HepG2 (cell line): Measurements from ENCODE around the gene TEAD1. TPM values are rescaled to one million over a fixed set of nuclear protein-coding genes. Genes with fewer than 3 reads are reported as not detected.

ENCODE experiments used
- ATAC-seq: fragments of 200-7000 bp; cut with Tn5 transposase; 3 replicates; pipeline ENCODE4 v1.9.1; 2020; ENCODE audit warnings: mild to moderate bottlenecking, moderate library complexity
- BruUV-seq: library from RNA; stranded (reverse); fragments of 400-500 nt; replicated peaks from 2 replicates; lab custom pipeline; 2021; lab: Mats Ljungman, UMichigan
- CTCF ChIA-PET: fragments of 300-600 bp; formaldehyde crosslinking; extraction: SDS; loops from one replicate; lab custom pipeline; 2021; ENCODE audit warnings: low total read pairs, inconsistent platforms, low intra/inter-chr PET ratio; lab: Yijun Ruan, JAX
- POLR2A ChIA-PET: fragments of 350-600 bp; sonication (Branson Sonifier 250); formaldehyde crosslinking; loops from one replicate; lab custom pipeline; 2020; ENCODE audit warnings: antibody characterized with exemption, inconsistent platforms; lab: Yijun Ruan, JAX
- DNase-seq: peaks from one replicate; pipeline ENCODE4 v3.0.0-alpha.2; 2015; ENCODE audit warnings: low spot score
- FAIRE-seq: peaks from 3 replicates; lab custom pipeline; 2011; peaks lifted over from hg19 to GRCh38; lab: Jason Lieb, UNC
- H2AFZ ChIP-seq: one replicate; pipeline ENCODE4 v1.6.1; 2011; ENCODE audit warnings: low read length, inconsistent platforms
- H3K27ac ChIP-seq: fragments of 300-600 bp; 3 replicates; pipeline ENCODE4 v1.8.0; 2011; ENCODE audit warnings: mixed run types, mild to moderate bottlenecking, mixed read lengths, low read length, inconsistent platforms; ENCODE audit not compliant: insufficient read depth; ENCODE audit errors: extremely low read length
- H3K27me3 ChIP-seq, 2 experiments: fragments of 200-600 bp in 1 of 2; 2 replicates in 1 of 2; 3 replicates in 1 of 2; pipeline versions ENCODE4 v1.6.0 to v1.8.0; 2011; ENCODE audit warnings: low read length in 2 of 2, mild to moderate bottlenecking in 2 of 2, moderate library complexity in 2 of 2, inconsistent platforms in 1 of 2; ENCODE audit not compliant: insufficient read depth in 2 of 2, control insufficient read depth in 1 of 2
- H3K36me3 ChIP-seq, 2 experiments: fragments of 200-600 bp in 1 of 2; replicated peaks in 1 of 2; 2 replicates in 1 of 2; 3 replicates in 1 of 2; pipeline versions ENCODE4 v1.5.1 to v1.8.0; 2011; ENCODE audit warnings: low read length in 2 of 2, inconsistent platforms in 1 of 2; ENCODE audit not compliant: insufficient read depth in 2 of 2, control insufficient read depth in 1 of 2
- H3K4me1 ChIP-seq: 2 replicates; pipeline ENCODE4 v1.5.1; 2012; ENCODE audit warnings: low read length, inconsistent platforms; ENCODE audit not compliant: insufficient read depth
- H3K4me2 ChIP-seq: 2 replicates; pipeline ENCODE4 v1.6.0; 2011; ENCODE audit warnings: low read depth, low read length, inconsistent platforms
- H3K4me3 ChIP-seq, 3 experiments: fragments of 200-600 bp in 1 of 3; sonication (generic), shearing (Covaris generic) in 1 of 3; replicated peaks in 1 of 3; 2 replicates each; pipeline ENCODE4 v1.5.1; 2011 to 2016; ENCODE audit warnings: low read length in 3 of 3, inconsistent platforms in 2 of 3, low read depth in 2 of 3, mild to moderate bottlenecking in 2 of 3, control low read depth in 1 of 3, mixed read lengths in 1 of 3; ENCODE audit not compliant: insufficient read depth in 1 of 3
- H3K79me2 ChIP-seq: one replicate; pipeline ENCODE4 v1.6.1; 2011; ENCODE audit warnings: low read length, inconsistent platforms; ENCODE audit not compliant: insufficient read depth
- H3K9ac ChIP-seq: 2 replicates; pipeline ENCODE4 v1.6.0; 2011; ENCODE audit warnings: mild to moderate bottlenecking, low read depth, low read length, inconsistent platforms; ENCODE audit not compliant: insufficient read depth
- H3K9me3 ChIP-seq: 2 replicates; pipeline ENCODE4 v1.5.1; 2012; ENCODE audit warnings: mild to moderate bottlenecking, low read length
- H4K20me1 ChIP-seq: 2 replicates; pipeline ENCODE4 v1.6.0; 2011; ENCODE audit warnings: inconsistent platforms, mild to moderate bottlenecking, low read length, moderate library complexity; ENCODE audit not compliant: insufficient read depth
- MBD4 ChIP-seq: IDR thresholded peaks from 2 replicates; pipeline ENCODE4 v1.6.1; 2012; ENCODE audit warnings: low read length, inconsistent platforms, borderline replicate concordance
- NCOA1 ChIP-seq: sonication (generic); formaldehyde crosslinking; IDR thresholded peaks from 2 replicates; pipeline ENCODE4 v1.9.0; 2021; ENCODE audit warnings: missing genetic modification reagents
- REPIN1 ChIP-seq: sonication (generic); formaldehyde crosslinking; IDR thresholded peaks from 2 replicates; pipeline ENCODE4 v1.8.0; 2022; ENCODE audit warnings: missing genetic modification reagents, low read depth, mild to moderate bottlenecking, borderline replicate concordance
- SMAD1 ChIP-seq: sonication (generic); formaldehyde crosslinking; IDR thresholded peaks from 2 replicates; pipeline ENCODE4 v1.4.0; 2020; ENCODE audit warnings: missing genetic modification reagents, low read depth, mild to moderate bottlenecking, borderline replicate concordance
- SMAD9 ChIP-seq: sonication (generic); formaldehyde crosslinking; IDR thresholded peaks from 2 replicates; pipeline ENCODE4 v1.5.1; 2020; ENCODE audit warnings: mild to moderate bottlenecking, missing genetic modification reagents
- SOX13 ChIP-seq, 3 experiments: fragments of 450-650 bp in 1 of 3; sonication (generic) in 1 of 3; formaldehyde crosslinking in 1 of 3; IDR thresholded peaks in 2 of 3; conservative IDR thresholded peaks in 1 of 3; 2 replicates each; pipeline versions ENCODE4 v1.5.0 to v1.6.1; 2016 to 2020; ENCODE audit warnings: antibody characterized with exemption in 1 of 3, mild to moderate bottlenecking in 1 of 3, missing compliant biosample characterization in 1 of 3, missing genetic modification reagents in 1 of 3, moderate library complexity in 1 of 3
- TBX3 ChIP-seq: fragments of 450-650 bp; IDR thresholded peaks from 2 replicates; pipeline ENCODE4 v1.6.1; 2017; ENCODE audit warnings: antibody characterized with exemption, mild to moderate bottlenecking, inconsistent platforms, borderline replicate concordance
- YEATS2 ChIP-seq: sonication (generic); formaldehyde crosslinking; IDR thresholded peaks from 2 replicates; pipeline ENCODE4 v1.4.0; 2020; ENCODE audit warnings: missing genetic modification reagents, borderline replicate concordance
- ZFP82 ChIP-seq: sonication (generic); formaldehyde crosslinking; IDR thresholded peaks from 2 replicates; pipeline ENCODE4 v1.5.1; 2020; ENCODE audit warnings: mild to moderate bottlenecking, missing genetic modification reagents, borderline replicate concordance
- ZNF136 ChIP-seq: sonication (generic); formaldehyde crosslinking; IDR thresholded peaks from 2 replicates; pipeline ENCODE4 v1.8.1; 2022; ENCODE audit warnings: low read depth, mild to moderate bottlenecking, moderate library complexity, missing genetic modification reagents
- ZNF44 ChIP-seq: sonication (generic); formaldehyde crosslinking; IDR thresholded peaks from 2 replicates; pipeline ENCODE4 v1.5.1; 2020; ENCODE audit warnings: mild to moderate bottlenecking, missing genetic modification reagents
- ZNF496 ChIP-seq: sonication (generic); formaldehyde crosslinking; IDR thresholded peaks from 2 replicates; pipeline ENCODE4 v1.8.1; 2023; ENCODE audit warnings: mild to moderate bottlenecking, moderate library complexity, missing genetic modification reagents; ENCODE audit not compliant: insufficient replicate concordance
- ZNF549 ChIP-seq: sonication (generic); formaldehyde crosslinking; IDR thresholded peaks from 2 replicates; pipeline ENCODE4 v1.5.0; 2020; ENCODE audit warnings: missing genetic modification reagents
- ZNF556 ChIP-seq: sonication (generic); formaldehyde crosslinking; IDR thresholded peaks from 2 replicates; pipeline ENCODE4 v1.4.0; 2020; ENCODE audit warnings: mild to moderate bottlenecking, missing genetic modification reagents, borderline replicate concordance
- ZNF747 ChIP-seq: sonication (generic); formaldehyde crosslinking; IDR thresholded peaks from 2 replicates; pipeline ENCODE4 v1.8.1; 2023; ENCODE audit warnings: missing genetic modification reagents, mild to moderate bottlenecking, borderline replicate concordance
- WGBS: methylation state at CpG from one replicate; pipeline ENCODE4 v1.1.6; 2017; ENCODE audit warnings: low lambda C conversion rate; 5-methylcytosine and 5-hydroxymethylcytosine counted together
- in situ Hi-C: cut with HindIII; loops from 2 replicates; pipeline ENCODE4 v1.10.0; 2017; ENCODE audit warnings: low pct_unique_long_range_greater_than_20kb; ENCODE audit not compliant: extremely low pct_ligation_motif_present
- intact Hi-C: fragments of 100-400 bp; cut with micrococcal nuclease; formaldehyde crosslinking; loops from one replicate; pipeline ENCODE4 v1.10.0; 2022; ENCODE audit not compliant: unreplicated experiment
- polyA plus RNA-seq, 8 experiments: library from polyadenylated mRNA; depleted of rRNA in 3 of 8; stranded (reverse) in 7 of 8; unstranded in 1 of 8; fragments of >200 nt; fragmentation: Illumina TruSeq in 4 of 8; extraction: Trizol in 4 of 8; gene quantifications; 2 replicates each; pipeline versions ENCODE4 v1.2.1 to v1.2.3, GENCODE V29; 2011 to 2016; ENCODE audit warnings: low read depth in 4 of 8, missing spikeins in 1 of 8, mixed read lengths in 1 of 8; ENCODE audit not compliant: insufficient read depth in 1 of 8
- total RNA-seq, 5 experiments: library from RNA; depleted of rRNA; stranded (reverse); fragments of >200 nt; fragmentation: Illumina TruSeq; extraction: Trizol; gene quantifications; 2 replicates each; pipeline ENCODE4 v1.2.3, GENCODE V29; 2016; ENCODE audit warnings: low read depth in 1 of 5
- TF ChIP-seq, protein P1 (sequence below): sonication (generic); formaldehyde crosslinking; IDR thresholded peaks from 2 replicates; pipeline ENCODE4 v1.5.1; 2020; ENCODE audit warnings: mild to moderate bottlenecking, missing genetic modification reagents, moderate library complexity
- TF ChIP-seq, protein P2 (sequence below): IDR thresholded peaks from 2 replicates; pipeline ENCODE4 v1.6.1; 2018; ENCODE audit warnings: missing genetic modification reagents, mild to moderate bottlenecking, missing compliant biosample characterization
- TF ChIP-seq, protein P3 (sequence below): sonication (generic); formaldehyde crosslinking; IDR thresholded peaks from 2 replicates; pipeline ENCODE4 v1.5.1; 2020; ENCODE audit warnings: missing genetic modification reagents, mild to moderate bottlenecking, borderline replicate concordance

Gene TEAD1
- total and polyA plus RNA-seq, 2 of the 13 experiments (the other 11 are each of a cell fraction or from before 2014, with no cell fraction given): 20.1 to 30.5 TPM

DNA sequence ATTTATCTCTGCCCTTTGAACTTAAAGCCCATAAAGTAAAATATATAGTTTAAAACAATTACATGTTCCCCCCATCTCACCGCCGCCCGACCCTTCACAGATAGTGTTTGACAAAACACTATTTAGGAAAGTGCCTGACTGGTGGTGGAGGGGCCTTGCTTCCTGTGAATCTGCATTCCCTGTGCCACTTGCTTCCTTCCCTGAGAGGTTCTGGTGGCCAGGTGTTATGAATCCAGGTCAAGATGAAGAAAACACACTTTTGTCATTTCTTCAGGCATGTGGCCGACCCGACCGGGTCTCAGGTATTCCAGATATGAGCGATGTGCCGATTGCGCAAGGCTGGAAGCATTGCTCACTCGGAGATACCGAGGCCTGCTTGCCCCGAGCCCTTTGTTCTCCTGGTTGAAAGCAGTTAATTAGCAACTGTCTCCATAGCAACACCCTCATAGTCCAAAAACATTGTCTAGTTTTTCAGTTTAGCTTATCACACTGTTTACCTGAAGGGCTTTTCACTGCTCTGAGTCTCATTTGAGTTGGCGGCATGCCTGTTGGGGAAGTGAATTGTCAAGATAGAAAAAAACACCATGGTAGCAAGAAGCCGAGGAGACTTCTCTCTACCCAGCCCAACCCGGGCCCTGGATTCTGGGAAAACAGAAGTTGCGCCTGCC is 128.3 kb downstream of the TEAD1 start:
- Histone ChIP-seq H3K36me3 (0 out of 5 replicates have a peak, but pooled peaks cover 1 to 2% of the 10 kb centered on the region in 2 experiments), H3K9ac (peak overlapping the region; percentile 86), H3K79me2 (peaks cover 43% of the 10 kb centered on the region), H3K27me3 (no peaks in the 10 kb centered on the region), H3K4me1 (peaks cover 94% of the 10 kb centered on the region), H2AFZ (no peak overlapping the region), H3K4me2 (peak overlapping the region; percentile 78), H3K27ac (peak overlapping the region; percentile 96), H4K20me1 (no peaks in the 10 kb centered on the region), H3K4me3 (peak overlapping the region in 1 of 3 experiments; percentile 25; a peak in 2 of 6 replicates), H3K9me3 (no peaks in the 10 kb centered on the region)
- WGBS: 19% methylated on average over 16 of the region's 16 CpGs
- no TSS peak for BruUV-seq
- in situ Hi-C loops (no loop called here), intact Hi-C loops (loop anchor here (1.0 to 5.0 kb wide), 4 partner anchors 26 to 125 kb away; no protein-coding TSS in a partner anchor)
- peak; percentile 99 for DNase-seq
- FAIRE-seq: peak; percentile 96
- POLR2A ChIA-PET: interaction anchor here (0.7 to 2.9 kb wide), 7 partner anchors 22 to 660 kb away, joined by 3 to 19 read pairs (median 3); partner anchors contain the start of gene BTBD10
- CTCF ChIA-PET: no interaction called here
- ATAC-seq: peak; percentile 94
- TF ChIP-seq, protein P1, sequence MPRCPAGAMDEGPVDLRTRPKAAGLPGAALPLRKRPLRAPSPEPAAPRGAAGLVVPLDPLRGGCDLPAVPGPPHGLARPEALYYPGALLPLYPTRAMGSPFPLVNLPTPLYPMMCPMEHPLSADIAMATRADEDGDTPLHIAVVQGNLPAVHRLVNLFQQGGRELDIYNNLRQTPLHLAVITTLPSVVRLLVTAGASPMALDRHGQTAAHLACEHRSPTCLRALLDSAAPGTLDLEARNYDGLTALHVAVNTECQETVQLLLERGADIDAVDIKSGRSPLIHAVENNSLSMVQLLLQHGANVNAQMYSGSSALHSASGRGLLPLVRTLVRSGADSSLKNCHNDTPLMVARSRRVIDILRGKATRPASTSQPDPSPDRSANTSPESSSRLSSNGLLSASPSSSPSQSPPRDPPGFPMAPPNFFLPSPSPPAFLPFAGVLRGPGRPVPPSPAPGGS (CRISPR knock-in tag): no peak
- TF ChIP-seq YEATS2 (CRISPR knock-in tag) (no peak; the same call in 1 of the 2 replicates), SMAD1 (CRISPR knock-in tag) (0 out of 2 replicates have a peak, but pooled peaks have one; percentile 3), ZNF747 (CRISPR knock-in tag) (peak; percentile 63; the same call in 1 of the 2 replicates), ZNF496 (CRISPR knock-in tag) (no peak), ZNF556 (peak; percentile 22; the same call in 1 of the 2 replicates), ZNF549 (CRISPR knock-in tag) (no peak), MBD4 (no peak; the same call in none of the 2 replicates), TBX3 (peak; percentile 74), REPIN1 (peak; percentile 74; the same call in 1 of the 2 replicates), NCOA1 (CRISPR knock-in tag) (no peak), SOX13 (IDR thresholded peaks at IDR 0.05) (peak; percentile 96), SOX13 (CRISPR knock-in tag; conservative IDR thresholded peaks at IDR 0.05 in 1 of 2, IDR thresholded peaks at IDR 0.05 in 1 of 2) (peak; percentile 65 to 100; a peak in 2 of 4 replicates), SMAD9 (CRISPR knock-in tag) (peak; percentile 42; the same call in 1 of the 2 replicates), ZNF44 (CRISPR knock-in tag) (no peak), ZNF136 (CRISPR knock-in tag) (no peak), ZFP82 (CRISPR knock-in tag) (0 out of 2 replicates have a peak, but pooled peaks have one; percentile 54)
- TF ChIP-seq, protein P2, sequence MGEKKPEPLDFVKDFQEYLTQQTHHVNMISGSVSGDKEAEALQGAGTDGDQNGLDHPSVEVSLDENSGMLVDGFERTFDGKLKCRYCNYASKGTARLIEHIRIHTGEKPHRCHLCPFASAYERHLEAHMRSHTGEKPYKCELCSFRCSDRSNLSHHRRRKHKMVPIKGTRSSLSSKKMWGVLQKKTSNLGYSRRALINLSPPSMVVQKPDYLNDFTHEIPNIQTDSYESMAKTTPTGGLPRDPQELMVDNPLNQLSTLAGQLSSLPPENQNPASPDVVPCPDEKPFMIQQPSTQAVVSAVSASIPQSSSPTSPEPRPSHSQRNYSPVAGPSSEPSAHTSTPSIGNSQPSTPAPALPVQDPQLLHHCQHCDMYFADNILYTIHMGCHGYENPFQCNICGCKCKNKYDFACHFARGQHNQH (CRISPR knock-in tag): peak; percentile 98
- TF ChIP-seq, protein P3, sequence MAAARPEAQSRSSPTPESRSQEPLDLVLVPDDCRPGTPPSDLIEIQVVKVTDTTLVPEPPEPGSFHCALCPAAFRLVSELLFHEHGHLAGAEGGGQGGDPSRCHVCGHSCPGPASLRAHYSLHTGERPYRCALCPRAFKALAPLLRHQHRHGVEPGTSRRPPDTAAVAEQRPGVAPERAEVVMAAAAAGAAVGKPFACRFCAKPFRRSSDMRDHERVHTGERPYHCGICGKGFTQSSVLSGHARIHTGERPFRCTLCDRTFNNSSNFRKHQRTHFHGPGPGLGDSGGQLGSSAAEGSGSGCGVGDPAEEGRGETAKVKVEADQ (CRISPR knock-in tag): no peak; the same call in 1 of the 2 replicates
